ENCODE results near the gene TCEA2. TPM values are rescaled to one million over a fixed set of nuclear protein-coding genes. Genes with fewer than 3 reads are reported as not detected.

The TCEA2 gene
- total and polyA plus RNA-seq, 2 of the 13 experiments (the other 11 are each of a cell fraction or from before 2014, with no cell fraction given), result 28.1 to 33.7 TPM

- no peaks in the 10 kb centered on the region for H4K20me1 ChIP-seq (ENCODE audit: insufficient read depth, low read length)
- FAIRE-seq (peak; percentile 80), ATAC-seq (peak; percentile 72), DNase-seq (ENCODE audit: low spot score) (peak; percentile 94)
- intact Hi-C loops (cut with micrococcal nuclease; ENCODE audit: unreplicated experiment), result loop anchor here (1.0 to 2.0 kb wide), 3 partner anchors 12 to 55 kb away; partner anchors contain the start of gene PRPF6
- 5% methylated on average over 6 of the region's 10 CpGs for WGBS (ENCODE audit: low lambda C conversion rate)
- peaks cover 18 to 26% of the 10 kb centered on the region in 2 experiments for H3K36me3 ChIP-seq (replicated peaks in 1 of 2; ENCODE audit: control insufficient read depth in 1 of 2, insufficient read depth in 2 of 2, low read length in 2 of 2)
- no peaks in the 10 kb centered on the region for H3K27me3 ChIP-seq (ENCODE audit: control insufficient read depth in 1 of 2, insufficient read depth in 2 of 2, low read length in 2 of 2)
- H3K4me2 ChIP-seq (ENCODE audit: low read depth, low read length), result peak within 1 kb of the TSS; percentile 92
- peak within 1 kb of the TSS; percentile 82 for H3K9ac ChIP-seq (ENCODE audit: insufficient read depth, low read depth, low read length)
- ChIA-PET POLR2A (interaction anchor here (0.7 to 10.1 kb wide), 22 partner anchors 8 to 409 kb away, joined by 3 to 252 read pairs (median 4); partner anchors contain the start of genes GMEB2, OPRL1, PCMTD2 and PRPF6), CTCF (ENCODE audit: low intra/inter-chr PET ratio, low total read pairs) (no interaction called here)
- BruUV-seq (replicated peaks), result no TSS peak
- peaks cover 56% of the 10 kb centered on the region for H3K4me1 ChIP-seq (ENCODE audit: insufficient read depth, low read length)
- no peak within 1 kb of the TSS for H2AFZ ChIP-seq (ENCODE audit: low read length)
- H3K4me3 ChIP-seq (replicated peaks in 1 of 3; ENCODE audit: insufficient read depth in 1 of 3, low read depth in 2 of 3, low read length in 3 of 3), result peak within 1 kb of the TSS; percentile 57 to 84 (median 71)
- in situ Hi-C loops (cut with HindIII; ENCODE audit: extremely low pct_ligation_motif_present, low pct_unique_long_range_greater_than_20kb), result no loop called here
- H3K9me3 ChIP-seq (ENCODE audit: low read length), result no peaks in the 10 kb centered on the region
- H3K27ac ChIP-seq (ENCODE audit: extremely low read length, insufficient read depth, low read length), result peak within 1 kb of the TSS; percentile 82
- H3K79me2 ChIP-seq (ENCODE audit: insufficient read depth, low read length), result peaks cover 18% of the 10 kb centered on the region
- TF ChIP-seq ZNF761 (CRISPR knock-in tag; conservative IDR thresholded peaks at IDR 0.05), result peak; percentile 95
- TF ChIP-seq CEBPZ (IDR thresholded peaks at IDR 0.05; ENCODE audit: low read length), result no peak
- TF ChIP-seq SNRNP70 (IDR thresholded peaks at IDR 0.05; ENCODE audit: low read depth, low read length), result no peak
- TF ChIP-seq ZSCAN9 (CRISPR knock-in tag; IDR thresholded peaks at IDR 0.05; ENCODE audit: borderline replicate concordance), result no peak; the same call in 1 of the 2 replicates
- TF ChIP-seq ZBED4 (CRISPR knock-in tag; IDR thresholded peaks at IDR 0.05; ENCODE audit: borderline replicate concordance), result peak; percentile 35
- TF ChIP-seq TOPORS (CRISPR knock-in tag; IDR thresholded peaks at IDR 0.05), result no peak
- no peak for TF ChIP-seq SKI (IDR thresholded peaks at IDR 0.05; ENCODE audit: partially characterized antibody)
- no peak for TF ChIP-seq TMF1 (CRISPR knock-in tag; IDR thresholded peaks at IDR 0.05; ENCODE audit: low read depth)
- no peak for TF ChIP-seq MBD4 (IDR thresholded peaks at IDR 0.05; ENCODE audit: borderline replicate concordance, low read length)
- peak; percentile 88 for TF ChIP-seq HOXA5 (CRISPR knock-in tag; IDR thresholded peaks at IDR 0.05)
- no peak for TF ChIP-seq ZNF30 (CRISPR knock-in tag; IDR thresholded peaks at IDR 0.05)
- 0 out of 3 replicates have a peak, but pooled peaks have one; percentile 49 for TF ChIP-seq MXI1 (IDR thresholded peaks at IDR 0.05; ENCODE audit: borderline replicate concordance, low read depth, low read length)
- no peak for TF ChIP-seq ZNF44 (CRISPR knock-in tag; IDR thresholded peaks at IDR 0.05)
- no peak for TF ChIP-seq ZNF549 (CRISPR knock-in tag; IDR thresholded peaks at IDR 0.05)
- no peak; the same call in none of the 2 replicates for TF ChIP-seq ZNF776 (CRISPR knock-in tag; IDR thresholded peaks at IDR 0.05)
- TF ChIP-seq SIN3A (IDR thresholded peaks at IDR 0.05; ENCODE audit: borderline replicate concordance, low read depth, low read length), result peak; percentile 86; the same call in 1 of the 2 replicates
- peak; percentile 91 for TF ChIP-seq PATZ1 (CRISPR knock-in tag; IDR thresholded peaks at IDR 0.05)
Observed at GRCh38 chr20:64035933-64036345, 27.1 kb upstream of the TCEA2 start, which contains the start of gene C20orf204. Gene C20orf204, plus strand, starts transcription at chr20:64036182. Its CDS starts 142 bp downstream, at chr20:64036324.
